Uterus (tissue), 2 donors: Measurements from ENCODE around the gene FREM1.
"Not testable (repeated sequence)": the region's sequence is repeated elsewhere in the genome, so short reads cannot be mapped to it uniquely, and the experiment has no call there.

ENCODE experiments used
- CTCF ChIP-seq, 4 experiments: fragments of 200-600 bp in 2 of 4; fragments of 450-650 bp in 2 of 4; sonication (generic) in 2 of 4; IDR thresholded peaks; one replicate each; pipeline ENCODE4 v1.5.1; 2016 to 2019; ENCODE audit warnings: antibody characterized with exemption in 4 of 4, mild to moderate bottlenecking in 2 of 4, moderate library complexity in 1 of 4
- POLR2A ChIP-seq, 2 donors: fragments of 450-650 bp; IDR thresholded peaks; one replicate each; pipeline ENCODE4 v1.6.1; 2016; ENCODE audit warnings: antibody characterized with exemption in 2 of 2, mild to moderate bottlenecking in 1 of 2, moderate library complexity in 1 of 2

DNA sequence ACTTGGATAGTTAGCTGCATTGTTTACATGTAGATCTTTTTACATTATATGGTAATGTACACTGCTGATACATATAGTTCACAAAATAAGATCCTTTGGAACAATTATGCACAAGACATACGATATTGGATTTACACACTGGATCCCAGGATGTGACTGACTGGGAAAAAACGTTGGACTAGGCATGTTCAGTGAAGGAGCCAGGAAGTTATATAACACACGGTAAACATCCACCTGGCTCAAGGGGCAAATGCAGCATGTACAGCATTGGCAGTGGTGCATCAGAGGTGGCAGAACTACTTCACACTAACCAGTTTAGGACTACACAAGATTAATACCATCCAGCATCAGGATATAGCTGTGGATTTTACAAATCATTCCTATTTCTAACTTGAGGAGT lies 10.6 kb upstream of the FREM1 start:
- not testable (repeated sequence) for TF ChIP-seq CTCF, POLR2A (IDR thresholded peaks at IDR 0.05)
